ENCODE measurements around the gene MAMSTR. TPM values are rescaled to one million over a fixed set of nuclear protein-coding genes. Genes with fewer than 3 reads are reported as not detected.
A peak's percentile ranks its signal among the peaks of the same experiment; 100 is the strongest.

MAMSTR gene
- total and polyA plus RNA-seq, 2 experiments from 2014 or later: 0.22 to 2.7 TPM

- TF ChIP-seq EZH2 (IDR thresholded peaks at IDR 0.05; ENCODE audit: insufficient read depth, poor library complexity, severe bottlenecking) (no peak), EZH2phosphoT487 (IDR thresholded peaks at IDR 0.05; ENCODE audit: insufficient read depth, low read depth) (no peak)
- Histone ChIP-seq H3K79me2 (ENCODE audit: insufficient read depth) (no peaks in the 10 kb centered on the region), H3F3A (ENCODE audit: insufficient read depth) (peaks cover 4% of the 10 kb centered on the region; the same call in 1 of the 2 replicates), H3K27me3 (replicated peaks; ENCODE audit: insufficient read depth) (no peaks in the 10 kb centered on the region), H4K20me1 (ENCODE audit: insufficient read depth) (no peaks in the 10 kb centered on the region), H3K9me2 (ENCODE audit: insufficient read depth) (no peaks in the 10 kb centered on the region), H3K9me3 (ENCODE audit: low read depth) (no peaks in the 10 kb centered on the region), H2AFZ (no peak overlapping the region), H3K9ac (no peak overlapping the region), H3K4me1 (ENCODE audit: insufficient read depth) (no peaks in the 10 kb centered on the region), H3K27ac (no peak overlapping the region), H3K4me3 (no peak overlapping the region), H3K4me2 (ENCODE audit: unreplicated experiment) (no peak overlapping the region), H3K36me3 (ENCODE audit: low read depth) (no peaks in the 10 kb centered on the region)
- in situ Hi-C loops (cut with MboI): no loop called here
- 59 to 61% methylated on average over 29 to 32 of the region's 35 CpGs for WGBS, 2 experiments (ENCODE audit: low coverage in 1 of 2, low lambda C conversion rate in 2 of 2, missing lambda C conversion rate in 2 of 2)
- peak; percentile 33 for DNase-seq
Measured at GRCh38 chr19:48741129-48741999, 21.8 kb upstream of the MAMSTR start.

- in situ Hi-C loops (cut with MboI): no loop called here
Measured at GRCh38 chr19:48740164-48740972, 20.8 kb upstream of the MAMSTR start, which contains the start of gene RASIP1. Gene RASIP1 (minus strand): TSS chr19:48740610. CDS start chr19:48740282, 328 bp downstream.

GRCh38 chr19:48739404-48740163 is 20.1 kb upstream of the MAMSTR start:
- DNase-seq: no peak
- no peaks in the 10 kb centered on the region for H3K9me2 ChIP-seq (ENCODE audit: insufficient read depth)
- no peak overlapping the region for H3K4me2 ChIP-seq (ENCODE audit: unreplicated experiment)
- H3K79me2 ChIP-seq (ENCODE audit: insufficient read depth): no peaks in the 10 kb centered on the region
- peaks cover 6% of the 10 kb centered on the region; the same call in 1 of the 2 replicates for H3K27me3 ChIP-seq (replicated peaks; ENCODE audit: insufficient read depth)
- H4K20me1 ChIP-seq (ENCODE audit: insufficient read depth): no peaks in the 10 kb centered on the region
- H3K36me3 ChIP-seq (ENCODE audit: low read depth): no peaks in the 10 kb centered on the region
- TF ChIP-seq EZH2phosphoT487 (IDR thresholded peaks at IDR 0.05; ENCODE audit: insufficient read depth, low read depth) (no peak), EZH2 (IDR thresholded peaks at IDR 0.05; ENCODE audit: insufficient read depth, poor library complexity, severe bottlenecking) (no peak)
- H3K9ac ChIP-seq: no peak overlapping the region
- in situ Hi-C loops (cut with MboI): no loop called here
- H3K9me3 ChIP-seq (ENCODE audit: low read depth): no peaks in the 10 kb centered on the region
- no peak overlapping the region for H3K27ac ChIP-seq
- WGBS, 2 experiments (ENCODE audit: low coverage in 1 of 2, low lambda C conversion rate in 2 of 2, missing lambda C conversion rate in 2 of 2): 30 to 34% methylated on average over 44 to 47 of the region's 51 CpGs
- H3K4me3 ChIP-seq: peak overlapping the region; percentile 50
- H3K4me1 ChIP-seq (ENCODE audit: insufficient read depth): no peaks in the 10 kb centered on the region
- H3F3A ChIP-seq (ENCODE audit: insufficient read depth): peaks cover 4% of the 10 kb centered on the region; the same call in 1 of the 2 replicates
- peak overlapping the region; percentile 56 for H2AFZ ChIP-seq

More at GRCh38 chr19:48740164-48740972, 20.8 kb upstream of the MAMSTR start, which contains the start of gene RASIP1:
- Histone ChIP-seq H3K9me3 (ENCODE audit: low read depth) (no peaks in the 10 kb centered on the region), H2AFZ (peak within 1 kb of the TSS; percentile 56), H3K9me2 (ENCODE audit: insufficient read depth) (no peaks in the 10 kb centered on the region), H3K36me3 (ENCODE audit: low read depth) (no peaks in the 10 kb centered on the region), H3K79me2 (ENCODE audit: insufficient read depth) (no peaks in the 10 kb centered on the region), H3K9ac (no peak within 1 kb of the TSS), H4K20me1 (ENCODE audit: insufficient read depth) (no peaks in the 10 kb centered on the region), H3F3A (ENCODE audit: insufficient read depth) (peaks cover 4% of the 10 kb centered on the region; the same call in 1 of the 2 replicates), H3K4me1 (ENCODE audit: insufficient read depth) (no peaks in the 10 kb centered on the region), H3K27ac (no peak within 1 kb of the TSS), H3K4me2 (ENCODE audit: unreplicated experiment) (no peak within 1 kb of the TSS), H3K27me3 (replicated peaks; ENCODE audit: insufficient read depth) (peaks cover 2% of the 10 kb centered on the region; the same call in 1 of the 2 replicates), H3K4me3 (no peak within 1 kb of the TSS)
- DNase-seq: no peak
- TF ChIP-seq EZH2 (IDR thresholded peaks at IDR 0.05; ENCODE audit: insufficient read depth, poor library complexity, severe bottlenecking): no peak
- TF ChIP-seq EZH2phosphoT487 (IDR thresholded peaks at IDR 0.05; ENCODE audit: insufficient read depth, low read depth): no peak
- WGBS, 2 experiments (ENCODE audit: low coverage in 1 of 2, low lambda C conversion rate in 2 of 2, missing lambda C conversion rate in 2 of 2): 59 to 68% methylated on average over 24 to 27 of the region's 27 CpGs

Data from GM23248 (cell line).